RWPE2 (cell line): ENCODE results near the gene TCF7.

ENCODE experiments used
- ATAC-seq: fragments of 200-7000 bp; cut with Tn5 transposase; 3 replicates; pipeline ENCODE4 v1.9.1; 2021; ENCODE audit warnings: low read depth
- DNase-seq: peaks from one replicate; pipeline ENCODE4 v3.0.0-alpha.2; 2020; ENCODE audit warnings: low spot score
- H3K27ac ChIP-seq: fragments of 450-650 bp; 2 replicates; pipeline ENCODE4 v1.5.1; 2017; ENCODE audit warnings: mild to moderate bottlenecking; ENCODE audit not compliant: poor library complexity, severe bottlenecking
- H3K27me3 ChIP-seq: fragments of 250-450 bp; sonication (Bioruptor Pico); 2 replicates; pipeline ENCODE4 v1.5.1; 2021; ENCODE audit warnings: mild to moderate bottlenecking, moderate library complexity; ENCODE audit not compliant: insufficient read depth, poor library complexity, severe bottlenecking
- H3K36me3 ChIP-seq: fragments of 250-450 bp; sonication (Bioruptor Pico); 2 replicates; pipeline ENCODE4 v1.5.1; 2020; ENCODE audit warnings: low read depth, mild to moderate bottlenecking, moderate library complexity
- H3K4me1 ChIP-seq: fragments of 250-450 bp; sonication (Bioruptor Pico); 2 replicates; pipeline ENCODE4 v1.5.1; 2021; ENCODE audit warnings: mild to moderate bottlenecking, moderate library complexity; ENCODE audit not compliant: insufficient read depth, poor library complexity, severe bottlenecking
- H3K4me3 ChIP-seq: fragments of 250-450 bp; sonication (Bioruptor Pico); 2 replicates; pipeline ENCODE4 v1.5.1; 2021; ENCODE audit warnings: mild to moderate bottlenecking, moderate library complexity; ENCODE audit not compliant: severe bottlenecking
- H3K9me3 ChIP-seq: fragments of 250-450 bp; sonication (Bioruptor Pico); 2 replicates; pipeline ENCODE4 v1.5.1; 2021; ENCODE audit warnings: mild to moderate bottlenecking, moderate library complexity; ENCODE audit not compliant: severe bottlenecking
- CTCF ChIP-seq: fragments of 450-650 bp; IDR thresholded peaks from one replicate; pipeline ENCODE4 v1.5.1; 2017; ENCODE audit warnings: mild to moderate bottlenecking, moderate library complexity; ENCODE audit not compliant: poor library complexity, severe bottlenecking

The TCF7 gene

DNA sequence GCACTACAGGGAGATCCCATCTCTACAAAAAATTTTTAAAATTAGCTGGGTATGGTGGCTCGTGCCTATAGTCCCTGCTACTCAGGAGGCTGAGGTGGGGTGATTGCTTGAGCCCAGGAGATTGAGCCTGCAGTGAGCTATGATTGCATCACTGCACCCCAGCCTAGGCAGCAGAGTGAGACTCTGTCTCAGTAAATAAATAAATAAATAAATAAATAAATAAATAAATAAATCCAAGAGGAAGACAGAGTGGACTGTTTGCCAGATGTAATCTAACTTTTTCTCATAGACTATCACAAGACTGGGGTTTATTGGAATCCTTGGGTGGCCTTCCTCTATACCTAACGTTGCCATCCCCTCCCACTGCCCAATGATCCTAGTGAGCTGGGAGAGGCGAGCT, 19.2 kb upstream of the TCF7 start:
- no peak for DNase-seq
- Histone ChIP-seq H3K36me3 (no peaks in the 10 kb centered on the region), H3K9me3 (no peaks in the 10 kb centered on the region), H3K4me1 (no peaks in the 10 kb centered on the region), H3K27me3 (no peaks in the 10 kb centered on the region), H3K27ac (no peak overlapping the region), H3K4me3 (no peak overlapping the region)
- no peak for ATAC-seq
- no peak for TF ChIP-seq CTCF

- Histone ChIP-seq H3K4me1 (no peaks in the 10 kb centered on the region), H3K27me3 (no peaks in the 10 kb centered on the region), H3K4me3 (no peak overlapping the region), H3K27ac (no peak overlapping the region), H3K9me3 (no peaks in the 10 kb centered on the region), H3K36me3 (no peaks in the 10 kb centered on the region)
- DNase-seq = no peak
- no peak for ATAC-seq
- TF ChIP-seq CTCF = no peak
These were observed 18.4 kb upstream of the TCF7 start for GRCh38 chr5:134095887-134096589.

GRCh38 chr5:134097211-134097749, 17.2 kb upstream of the TCF7 start:
- H3K36me3 ChIP-seq = no peaks in the 10 kb centered on the region
- no peak overlapping the region for H3K27ac ChIP-seq
- no peak overlapping the region for H3K4me3 ChIP-seq
- H3K27me3 ChIP-seq = no peaks in the 10 kb centered on the region
- no peak for ATAC-seq
- no peak for DNase-seq
- H3K4me1 ChIP-seq = no peaks in the 10 kb centered on the region
- no peak for TF ChIP-seq CTCF
- no peaks in the 10 kb centered on the region for H3K9me3 ChIP-seq

DNA sequence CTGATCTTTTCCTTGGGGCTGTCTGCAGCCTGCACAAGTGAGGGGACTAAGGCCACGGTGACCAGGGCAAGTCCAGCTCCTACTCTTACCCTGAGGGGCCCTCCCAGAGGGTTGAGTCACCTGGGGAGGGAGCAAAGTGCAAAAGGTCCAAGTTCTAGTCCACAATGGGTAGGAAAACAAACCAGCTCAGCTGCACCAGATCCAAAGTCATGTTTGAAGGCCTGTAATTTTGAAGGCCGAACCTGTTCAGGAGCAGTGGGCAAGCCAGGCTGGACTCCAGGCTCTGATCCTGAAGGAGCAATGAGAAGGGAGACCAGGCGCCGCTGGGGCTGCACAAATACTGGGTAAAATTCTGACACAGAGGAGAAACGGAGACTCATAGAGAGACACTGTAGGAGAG, 15.8 kb upstream of the TCF7 start:
- no peak overlapping the region for H3K27ac ChIP-seq
- TF ChIP-seq CTCF = no peak
- H3K9me3 ChIP-seq = no peaks in the 10 kb centered on the region
- DNase-seq (no peak), ATAC-seq (no peak)
- no peak overlapping the region for H3K4me3 ChIP-seq
- H3K36me3 ChIP-seq = no peaks in the 10 kb centered on the region
- H3K27me3 ChIP-seq = no peaks in the 10 kb centered on the region
- no peaks in the 10 kb centered on the region for H3K4me1 ChIP-seq

DNA sequence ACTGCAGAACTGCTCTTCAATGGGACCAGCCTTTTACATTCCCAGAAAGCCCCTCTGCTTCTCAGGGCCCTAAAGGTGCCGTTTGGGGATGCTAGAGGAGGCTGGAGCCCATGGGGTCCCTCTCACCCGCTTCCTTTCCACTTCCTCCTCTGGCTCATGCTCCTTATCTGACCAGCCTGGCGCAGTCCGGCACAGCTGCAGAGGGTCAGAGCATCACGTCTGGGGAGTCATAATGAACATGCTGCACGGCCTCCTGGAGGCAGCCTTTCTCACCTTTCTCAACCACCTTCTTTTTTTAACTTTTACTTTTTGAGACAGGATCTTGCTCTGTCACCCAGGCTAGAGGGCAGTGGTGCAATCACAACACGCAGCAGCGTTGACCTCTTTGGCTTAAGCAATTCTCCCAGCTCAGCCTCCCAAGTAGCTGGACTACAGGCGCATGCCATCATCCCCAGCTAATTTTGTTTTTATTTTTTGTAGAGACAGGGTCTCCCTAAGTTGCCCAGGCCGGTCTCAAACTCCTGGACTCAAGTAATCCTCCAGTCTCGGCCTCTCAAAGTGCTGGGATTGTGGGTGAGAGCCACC, 15.1 kb upstream of the TCF7 start:
- Histone ChIP-seq H3K27ac (no peak overlapping the region), H3K36me3 (no peaks in the 10 kb centered on the region), H3K27me3 (no peaks in the 10 kb centered on the region), H3K9me3 (no peaks in the 10 kb centered on the region), H3K4me1 (no peaks in the 10 kb centered on the region), H3K4me3 (no peak overlapping the region)
- DNase-seq = no peak
- no peak for TF ChIP-seq CTCF
- ATAC-seq = no peak
